Measurements from ENCODE around the gene SBF2.
"Not testable (repeated sequence)": the region's sequence is repeated elsewhere in the genome, so short reads cannot be mapped to it uniquely, and the experiment has no call there.

SBF2 gene

DNA sequence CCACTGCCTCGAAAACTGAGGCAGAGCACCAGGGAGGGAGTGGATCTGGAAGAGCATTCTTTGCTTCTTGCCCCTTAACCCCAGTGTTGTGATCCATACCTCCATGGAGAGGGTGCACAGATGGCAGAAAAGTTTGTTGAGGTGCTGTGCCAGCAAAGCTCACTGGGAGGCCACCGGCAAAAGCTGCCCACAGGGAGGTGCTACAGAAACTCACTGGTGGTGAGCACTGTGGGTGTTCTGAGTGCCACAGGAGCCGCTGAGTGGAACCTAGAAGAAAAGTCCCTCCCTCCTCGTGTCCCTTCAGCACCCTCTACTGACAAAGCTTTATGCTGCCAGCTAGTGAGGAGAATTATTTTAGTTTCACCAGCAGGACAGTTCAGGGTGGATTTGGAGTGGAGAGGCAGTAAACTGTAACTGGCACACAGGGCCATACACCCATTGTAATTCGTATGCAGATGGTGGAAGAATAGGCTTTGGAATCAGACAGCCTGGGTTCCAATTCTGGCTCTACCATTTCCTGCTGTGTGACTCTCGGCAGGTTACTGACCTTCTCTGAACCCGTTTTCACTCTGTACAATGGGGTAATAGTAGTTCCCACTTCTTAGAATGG lies 545.6 kb downstream of the SBF2 start:
- Histone ChIP-seq H2AFZ (ENCODE audit: low read depth, low read length) (no peak overlapping the region), H3K27me3 (ENCODE audit: low read depth, low read length) (no peaks in the 10 kb centered on the region), H4K20me1 (ENCODE audit: insufficient read depth, low read length) (peaks cover 4% of the 10 kb centered on the region; the same call in 1 of the 2 replicates), H3K79me2 (ENCODE audit: low read length) (peaks cover 66% of the 10 kb centered on the region), H3K4me3 (ENCODE audit: low read length) (peak overlapping the region; percentile 28; the same call in 1 of the 2 replicates), H3K9ac (ENCODE audit: low read length) (peak overlapping the region; percentile 74), H3K9me3 (ENCODE audit: insufficient read depth, low read length) (no peaks in the 10 kb centered on the region), H3K36me3 (replicated peaks; ENCODE audit: low read depth, low read length) (peaks cover 63% of the 10 kb centered on the region), H3K4me2 (ENCODE audit: low read length) (peak overlapping the region; percentile 76), H3K27ac (ENCODE audit: low read length) (peak overlapping the region; percentile 99), H3K4me1 (ENCODE audit: low read length) (peaks cover 74% of the 10 kb centered on the region)
- TF ChIP-seq, protein P1, sequence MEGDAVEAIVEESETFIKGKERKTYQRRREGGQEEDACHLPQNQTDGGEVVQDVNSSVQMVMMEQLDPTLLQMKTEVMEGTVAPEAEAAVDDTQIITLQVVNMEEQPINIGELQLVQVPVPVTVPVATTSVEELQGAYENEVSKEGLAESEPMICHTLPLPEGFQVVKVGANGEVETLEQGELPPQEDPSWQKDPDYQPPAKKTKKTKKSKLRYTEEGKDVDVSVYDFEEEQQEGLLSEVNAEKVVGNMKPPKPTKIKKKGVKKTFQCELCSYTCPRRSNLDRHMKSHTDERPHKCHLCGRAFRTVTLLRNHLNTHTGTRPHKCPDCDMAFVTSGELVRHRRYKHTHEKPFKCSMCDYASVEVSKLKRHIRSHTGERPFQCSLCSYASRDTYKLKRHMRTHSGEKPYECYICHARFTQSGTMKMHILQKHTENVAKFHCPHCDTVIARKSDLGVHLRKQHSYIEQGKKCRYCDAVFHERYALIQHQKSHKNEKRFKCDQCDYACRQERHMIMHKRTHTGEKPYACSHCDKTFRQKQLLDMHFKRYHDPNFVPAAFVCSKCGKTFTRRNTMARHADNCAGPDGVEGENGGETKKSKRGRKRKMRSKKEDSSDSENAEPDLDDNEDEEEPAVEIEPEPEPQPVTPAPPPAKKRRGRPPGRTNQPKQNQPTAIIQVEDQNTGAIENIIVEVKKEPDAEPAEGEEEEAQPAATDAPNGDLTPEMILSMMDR (IDR thresholded peaks at IDR 0.05; ENCODE audit: low read depth, low read length) = peak; percentile 91
- no peak for TF ChIP-seq EZH2phosphoT487 (IDR thresholded peaks at IDR 0.05; ENCODE audit: low read depth)

DNA sequence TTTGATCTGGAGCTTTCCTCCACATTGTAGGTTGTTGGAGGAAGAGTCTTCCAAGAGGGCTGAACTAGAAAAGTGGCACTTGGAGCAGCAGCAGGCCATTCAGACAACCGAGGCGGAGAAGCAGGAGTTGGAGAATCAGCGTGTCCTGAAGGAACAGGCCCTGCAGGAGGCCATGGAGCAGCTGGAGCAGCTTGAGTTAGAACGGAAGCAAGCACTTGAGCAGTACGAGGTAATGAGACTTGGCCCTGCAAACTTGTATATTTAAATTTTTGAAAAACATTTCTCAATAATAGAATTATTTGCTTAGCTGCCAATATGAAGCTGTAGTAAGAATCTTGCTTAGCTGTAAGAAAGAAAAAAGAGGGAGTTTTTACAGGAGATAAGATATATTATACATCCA lies 546.2 kb downstream of the SBF2 start:
- peak overlapping the region; percentile 76 for H3K4me2 ChIP-seq (ENCODE audit: low read length)
- peak overlapping the region; percentile 99 for H3K27ac ChIP-seq (ENCODE audit: low read length)
- no peaks in the 10 kb centered on the region for H3K27me3 ChIP-seq (ENCODE audit: low read depth, low read length)

DNA sequence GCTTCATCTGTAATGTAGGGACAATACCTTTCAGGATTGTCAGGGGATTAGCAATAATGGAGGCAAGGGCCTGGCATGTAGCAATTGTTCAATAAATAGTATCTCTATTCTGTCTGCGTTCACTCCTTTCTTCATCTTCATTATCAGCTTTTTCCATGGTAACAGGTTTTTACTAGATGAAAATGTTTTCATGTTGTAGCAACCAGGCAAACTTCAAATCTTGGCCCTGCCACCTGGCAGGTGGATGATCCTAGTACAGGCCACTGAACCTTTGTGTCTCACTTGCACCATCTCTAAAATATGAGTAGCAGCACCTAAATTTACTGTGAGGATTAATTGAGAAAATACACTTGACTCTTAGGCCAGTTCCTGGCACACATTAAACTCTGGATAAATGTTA lies 546.8 kb downstream of the SBF2 start:
- H3K9me3 ChIP-seq (ENCODE audit: insufficient read depth, low read length) = no peaks in the 10 kb centered on the region
- peaks cover 4% of the 10 kb centered on the region; the same call in 1 of the 2 replicates for H4K20me1 ChIP-seq (ENCODE audit: insufficient read depth, low read length)
- peak overlapping the region; percentile 74 for H3K9ac ChIP-seq (ENCODE audit: low read length)
- no peak for TF ChIP-seq EZH2phosphoT487 (IDR thresholded peaks at IDR 0.05; ENCODE audit: low read depth)
- TF ChIP-seq, protein P1 (IDR thresholded peaks at IDR 0.05; ENCODE audit: low read depth, low read length) = no peak
- no peak overlapping the region for H2AFZ ChIP-seq (ENCODE audit: low read depth, low read length)
- peaks cover 65% of the 10 kb centered on the region for H3K4me1 ChIP-seq (ENCODE audit: low read length)
- H3K4me3 ChIP-seq (ENCODE audit: low read length) = peak overlapping the region; percentile 28; the same call in 1 of the 2 replicates
- H3K79me2 ChIP-seq (ENCODE audit: low read length) = peaks cover 66% of the 10 kb centered on the region
- peaks cover 59% of the 10 kb centered on the region for H3K36me3 ChIP-seq (replicated peaks; ENCODE audit: low read depth, low read length)
- peak overlapping the region; percentile 76 for H3K4me2 ChIP-seq (ENCODE audit: low read length)
- H3K27me3 ChIP-seq (ENCODE audit: low read depth, low read length) = no peaks in the 10 kb centered on the region
- peak overlapping the region; percentile 99 for H3K27ac ChIP-seq (ENCODE audit: low read length)

More for the DNA sequence above, 546.2 kb downstream of the SBF2 start:
- Histone ChIP-seq H3K79me2 (ENCODE audit: low read length) (peaks cover 62% of the 10 kb centered on the region), H3K4me1 (ENCODE audit: low read length) (peaks cover 70% of the 10 kb centered on the region), H3K9me3 (ENCODE audit: insufficient read depth, low read length) (no peaks in the 10 kb centered on the region), H2AFZ (ENCODE audit: low read depth, low read length) (no peak overlapping the region), H4K20me1 (ENCODE audit: insufficient read depth, low read length) (peaks cover 4% of the 10 kb centered on the region; the same call in 1 of the 2 replicates), H3K4me3 (ENCODE audit: low read length) (peak overlapping the region; percentile 28), H3K9ac (ENCODE audit: low read length) (peak overlapping the region; percentile 74), H3K36me3 (replicated peaks; ENCODE audit: low read depth, low read length) (peaks cover 59% of the 10 kb centered on the region)
- TF ChIP-seq, protein P1 (IDR thresholded peaks at IDR 0.05; ENCODE audit: low read depth, low read length) = no peak
- no peak for TF ChIP-seq EZH2phosphoT487 (IDR thresholded peaks at IDR 0.05; ENCODE audit: low read depth)

DNA sequence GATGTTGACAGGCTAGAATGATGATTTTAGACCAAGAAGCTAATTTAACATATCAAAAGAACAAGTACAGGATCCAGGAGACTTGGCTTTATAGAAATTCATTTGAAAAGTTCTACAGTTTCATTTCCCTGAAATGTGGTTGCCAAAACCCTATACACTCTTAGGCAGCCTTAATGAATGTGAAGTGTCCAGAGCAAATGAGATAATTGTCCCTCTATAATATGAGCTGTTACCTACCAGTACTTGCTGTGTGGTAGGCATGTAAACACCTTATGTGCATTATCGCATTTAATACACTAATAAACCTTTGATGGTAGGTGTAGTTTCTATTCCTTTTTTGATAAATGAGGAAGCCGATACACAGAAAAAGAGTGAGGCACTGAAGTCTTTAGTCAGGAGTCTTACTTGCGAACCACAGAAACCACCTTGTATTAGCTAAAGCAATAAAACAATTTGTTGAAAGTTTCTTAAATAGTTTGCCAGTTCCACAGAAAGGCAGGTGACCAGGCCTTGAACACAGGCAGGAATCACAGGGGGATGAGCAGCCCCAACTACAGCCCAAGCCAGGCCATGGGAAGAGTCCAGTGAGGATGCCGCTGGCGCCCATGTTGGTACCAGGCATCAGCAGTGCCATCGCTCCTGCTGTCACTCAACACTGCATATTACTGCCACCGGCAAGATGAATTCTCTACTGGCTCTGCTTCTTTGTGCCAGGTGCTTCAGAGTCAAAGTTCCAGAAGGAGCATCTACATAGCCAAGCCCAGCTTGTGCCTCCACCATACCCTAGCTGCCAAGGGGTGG lies 548.4 kb downstream of the SBF2 start:
- Histone ChIP-seq H3K4me2 (ENCODE audit: low read length) (peak overlapping the region; percentile 76), H3K36me3 (replicated peaks; ENCODE audit: low read depth, low read length) (peaks cover 56% of the 10 kb centered on the region), H3K9me3 (ENCODE audit: insufficient read depth, low read length) (no peaks in the 10 kb centered on the region), H3K27ac (ENCODE audit: low read length) (peak overlapping the region; percentile 99), H3K79me2 (ENCODE audit: low read length) (peaks cover 68% of the 10 kb centered on the region), H4K20me1 (ENCODE audit: insufficient read depth, low read length) (0 out of 2 replicates have a peak, but pooled peaks cover 4% of the 10 kb centered on the region), H3K4me3 (ENCODE audit: low read length) (peak overlapping the region; percentile 50), H3K4me1 (ENCODE audit: low read length) (peaks cover 66% of the 10 kb centered on the region), H3K27me3 (ENCODE audit: low read depth, low read length) (no peaks in the 10 kb centered on the region), H2AFZ (ENCODE audit: low read depth, low read length) (no peak overlapping the region), H3K9ac (ENCODE audit: low read length) (peak overlapping the region; percentile 74)
- TF ChIP-seq, protein P1 (IDR thresholded peaks at IDR 0.05; ENCODE audit: low read depth, low read length) = no peak
- no peak for TF ChIP-seq EZH2phosphoT487 (IDR thresholded peaks at IDR 0.05; ENCODE audit: low read depth)

DNA sequence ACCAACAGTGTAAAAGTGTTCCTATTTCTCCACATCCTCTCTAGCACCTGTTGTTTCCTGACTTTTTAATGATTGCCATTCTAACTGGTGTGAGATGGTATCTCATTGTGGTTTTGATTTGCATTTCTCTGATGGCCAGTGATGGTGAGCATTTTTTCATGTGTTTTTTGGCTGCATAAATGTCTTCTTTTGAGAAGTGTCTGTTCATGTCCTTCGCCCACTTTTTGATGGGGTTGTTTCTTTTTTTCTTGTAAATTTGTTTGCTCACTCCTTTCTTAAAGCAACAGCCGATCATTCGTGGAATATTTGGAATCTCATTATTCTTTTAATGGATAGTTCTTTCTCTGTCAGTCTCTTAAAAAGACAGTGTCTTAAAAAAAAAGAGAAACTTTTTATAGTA lies 550.5 kb downstream of the SBF2 start:
- Histone ChIP-seq H3K4me1 (ENCODE audit: low read length) (peaks cover 81% of the 10 kb centered on the region), H3K36me3 (replicated peaks; ENCODE audit: low read depth, low read length) (peaks cover 50% of the 10 kb centered on the region), H3K27ac (ENCODE audit: low read length) (peak overlapping the region; percentile 99), H3K79me2 (ENCODE audit: low read length) (peaks cover 69% of the 10 kb centered on the region)
- H3K27me3 ChIP-seq (ENCODE audit: low read depth, low read length); H3K4me3 ChIP-seq (ENCODE audit: low read length); H3K9ac ChIP-seq (ENCODE audit: low read length); H4K20me1 ChIP-seq (ENCODE audit: insufficient read depth, low read length); H2AFZ ChIP-seq (ENCODE audit: low read depth, low read length); H3K4me2 ChIP-seq (ENCODE audit: low read length); H3K9me3 ChIP-seq (ENCODE audit: insufficient read depth, low read length): not testable (repeated sequence)
